GM21576 (cell line): ENCODE results near the gene VGLL3.
"Not testable (repeated sequence)": the region's sequence is repeated elsewhere in the genome, so short reads cannot be mapped to it uniquely, and the experiment has no call there.

Experiments used
- ATAC-seq: cut with Tn5 transposase; IDR thresholded peaks from one replicate; pipeline ENCODE4 v1.9.1; 2021; ENCODE audit warnings: mild to moderate bottlenecking, moderate library complexity; ENCODE audit not compliant: unreplicated experiment

Gene VGLL3, protein sequence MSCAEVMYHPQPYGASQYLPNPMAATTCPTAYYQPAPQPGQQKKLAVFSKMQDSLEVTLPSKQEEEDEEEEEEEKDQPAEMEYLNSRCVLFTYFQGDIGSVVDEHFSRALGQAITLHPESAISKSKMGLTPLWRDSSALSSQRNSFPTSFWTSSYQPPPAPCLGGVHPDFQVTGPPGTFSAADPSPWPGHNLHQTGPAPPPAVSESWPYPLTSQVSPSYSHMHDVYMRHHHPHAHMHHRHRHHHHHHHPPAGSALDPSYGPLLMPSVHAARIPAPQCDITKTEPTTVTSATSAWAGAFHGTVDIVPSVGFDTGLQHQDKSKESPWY

DNA sequence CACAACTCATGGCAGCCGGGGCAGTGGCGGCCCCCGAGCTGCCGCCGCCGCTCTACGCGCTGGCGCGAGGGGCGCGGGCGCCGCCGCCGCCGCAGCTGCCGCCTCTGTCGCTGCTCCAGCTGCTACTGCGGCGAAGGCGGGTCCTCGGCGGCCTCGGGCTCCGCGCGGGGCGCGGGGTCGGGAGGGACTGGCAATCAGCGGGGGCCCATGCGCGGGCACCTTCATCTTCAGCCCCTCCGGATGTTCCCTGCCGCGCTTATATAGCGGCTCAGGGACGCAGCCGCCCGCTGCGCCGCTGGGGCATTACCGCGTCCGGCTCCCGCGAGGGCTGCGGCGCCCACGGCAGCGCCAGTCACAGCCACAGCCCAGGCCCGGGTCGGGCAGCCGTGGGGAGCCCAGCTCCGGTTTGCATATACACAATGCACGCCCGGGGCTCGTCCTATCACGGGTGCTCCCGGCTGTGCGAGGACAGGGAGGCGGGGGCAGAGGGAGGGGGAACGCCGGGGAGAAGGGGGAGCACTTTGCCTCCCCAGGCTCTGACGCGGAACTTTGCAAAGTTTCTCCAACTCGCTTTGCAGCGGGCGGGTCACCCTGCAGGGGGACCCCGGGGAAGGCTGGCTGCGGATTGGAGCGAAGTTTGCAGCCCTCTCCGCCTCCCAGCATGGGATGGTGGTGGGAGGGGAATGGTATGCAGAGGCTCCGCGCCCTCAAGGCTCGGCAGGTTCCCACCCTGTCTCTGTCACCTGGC is at the start of gene VGLL3:
Gene VGLL3, minus strand, starts transcription at position 416 of the 748 bp plus-strand sequence. Its CDS starts 406 bp downstream, at position 10.
- no peak for ATAC-seq

DNA sequence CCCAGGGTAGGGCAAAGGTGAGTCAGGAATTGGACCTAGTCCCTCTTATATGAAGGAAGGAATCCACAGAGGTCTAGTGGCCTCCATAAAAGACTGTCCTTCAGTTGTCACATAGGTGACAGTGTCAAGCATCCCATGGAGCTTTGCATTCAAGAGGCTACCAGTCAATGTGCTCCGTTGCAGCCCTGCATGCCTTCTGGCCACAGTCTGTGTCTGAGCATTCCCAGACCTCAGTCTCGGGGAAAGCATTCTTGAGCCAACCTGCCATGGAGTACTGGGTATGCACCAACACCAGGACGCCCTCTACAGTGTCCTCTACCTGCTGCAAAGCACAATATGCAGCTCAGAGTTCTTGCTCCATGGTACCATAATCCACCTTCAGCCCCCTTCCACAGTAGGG is 46.7 kb upstream of the VGLL3 start:
- ATAC-seq = no peak

DNA sequence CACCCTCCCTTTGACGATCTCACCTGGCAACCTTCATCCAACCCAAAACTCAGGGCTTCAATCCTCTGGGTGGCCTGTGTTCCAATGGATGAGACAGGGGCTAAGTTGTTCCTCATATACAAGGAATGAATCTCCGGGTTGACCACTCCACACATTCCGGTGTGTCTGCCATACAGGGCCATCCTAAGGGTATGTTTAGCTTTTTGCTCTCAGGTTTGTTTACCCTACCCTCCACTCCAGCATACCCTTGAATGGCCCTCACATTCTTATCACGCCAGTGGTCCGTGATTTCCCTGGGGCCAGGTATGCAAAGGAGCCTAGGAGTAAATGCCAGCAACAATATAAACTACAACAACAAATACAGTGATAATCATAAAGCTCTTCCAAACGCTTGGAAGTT is 45.7 kb upstream of the VGLL3 start:
- no peak for ATAC-seq

DNA sequence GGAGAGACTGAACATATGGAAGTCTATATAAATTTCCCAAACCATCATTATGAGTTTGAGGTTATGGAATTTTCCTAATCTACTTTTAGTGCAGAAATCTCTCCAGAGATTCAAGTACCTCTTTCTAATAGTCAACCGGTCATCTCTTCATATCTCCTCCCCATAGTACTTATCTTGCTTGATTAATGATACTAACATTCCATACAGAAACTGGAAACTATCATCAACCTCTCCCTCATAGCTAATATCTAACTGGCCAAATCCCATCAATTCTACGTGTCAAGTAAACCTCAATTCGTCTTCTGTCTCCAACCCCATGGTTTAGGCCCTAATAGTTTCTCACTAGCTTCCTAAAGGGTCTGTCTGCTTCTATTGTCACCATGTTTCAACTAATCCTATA is 44.4 kb upstream of the VGLL3 start:
- ATAC-seq = no peak

- no peak for ATAC-seq
These were observed 42.3 kb upstream of the VGLL3 start for GRCh38 chr3:87033205-87033604.

DNA sequence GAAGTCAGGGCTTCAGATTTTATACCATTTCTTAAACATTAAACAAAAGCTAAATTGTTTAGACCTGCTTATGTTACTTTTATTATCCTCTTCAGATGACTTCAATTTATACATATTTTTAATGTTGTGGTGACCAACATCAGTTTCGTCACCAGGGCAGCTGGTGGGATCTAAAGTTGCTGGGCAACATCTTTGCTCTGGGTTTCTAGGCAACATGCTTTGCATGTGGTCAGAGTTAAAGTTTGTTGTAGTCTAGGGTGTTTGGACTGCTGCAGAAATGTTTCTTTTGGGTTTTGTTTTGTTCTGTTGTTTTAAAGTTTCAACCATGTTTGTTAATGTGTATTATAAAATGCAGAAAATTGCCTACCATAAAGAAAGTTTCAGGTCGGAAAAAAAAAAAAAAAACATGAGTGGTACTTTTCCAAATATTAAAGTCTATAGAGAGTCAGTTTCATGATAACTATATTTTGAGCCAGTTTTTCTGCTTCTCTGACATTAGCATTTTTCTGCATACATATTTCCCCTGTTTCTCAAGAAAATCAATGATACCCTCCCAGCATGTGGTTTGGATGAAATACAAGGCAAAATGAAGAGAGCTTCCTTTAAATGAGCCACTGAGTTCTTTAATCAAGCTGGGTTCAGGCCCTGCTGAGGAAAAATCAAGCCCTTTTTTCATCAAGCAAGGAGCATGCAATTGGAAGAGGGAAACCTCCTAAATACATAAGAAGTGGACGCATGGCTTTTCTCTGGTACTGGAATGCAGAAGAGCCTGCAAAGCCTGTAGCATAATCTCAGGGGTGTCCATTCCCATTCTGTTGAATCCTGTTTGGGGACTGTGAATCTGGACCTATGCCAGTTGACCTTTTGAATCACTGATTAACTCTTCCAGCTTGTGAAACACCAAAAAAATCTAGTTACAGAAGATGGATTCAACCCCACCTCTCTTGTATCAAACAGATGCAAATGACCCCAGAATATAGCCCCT is 35.0 kb upstream of the VGLL3 start:
- no peak for ATAC-seq

GRCh38 chr3:87017370-87017769 is 26.4 kb upstream of the VGLL3 start:
- not testable (repeated sequence) for ATAC-seq

DNA sequence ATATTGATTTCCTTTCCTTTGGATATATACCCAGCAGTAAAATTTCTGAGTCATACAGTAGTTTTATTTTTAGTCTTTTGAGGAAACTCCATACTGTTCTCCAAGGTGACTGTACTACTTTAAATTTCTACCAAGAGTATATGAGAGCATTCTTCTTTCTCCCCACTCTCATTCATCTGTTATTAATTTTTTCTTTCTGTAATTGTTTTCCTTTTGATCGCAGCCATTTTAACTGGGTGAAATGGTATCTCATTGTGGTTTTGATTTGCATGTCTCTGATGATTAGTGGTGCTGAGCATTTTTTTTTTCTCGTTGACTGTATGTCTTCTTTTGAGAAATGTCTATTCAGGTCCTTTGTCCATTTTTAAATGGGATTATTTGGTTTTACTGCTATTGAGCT is 18.3 kb upstream of the VGLL3 start:
- ATAC-seq = no peak

DNA sequence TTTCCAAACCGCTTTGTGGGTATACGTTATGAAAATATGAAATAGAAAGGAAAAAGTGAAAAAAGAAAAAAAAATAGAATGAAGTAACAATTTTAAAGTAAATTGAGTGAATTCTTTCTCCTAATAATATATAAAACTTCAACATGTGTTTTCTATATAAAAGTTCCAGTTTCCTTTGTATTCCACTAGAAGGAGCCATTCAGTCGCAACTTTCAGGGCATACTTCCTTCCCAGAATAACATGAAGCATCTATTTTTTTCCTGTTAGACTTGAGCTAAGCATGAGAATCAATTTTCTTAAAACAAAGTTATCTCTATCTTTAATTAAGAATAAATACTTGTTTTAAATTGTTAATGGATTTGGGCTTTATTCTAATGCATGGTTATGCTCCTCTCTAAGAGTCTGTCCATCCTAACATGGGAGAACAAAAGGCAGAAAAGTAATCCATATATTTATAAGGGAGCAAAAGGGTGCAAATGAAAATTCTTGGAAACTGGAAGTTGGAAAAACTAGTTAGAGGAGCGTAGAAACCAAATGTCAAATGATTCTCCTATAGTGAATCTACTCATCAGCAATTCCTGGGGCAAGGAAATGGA is 16.0 kb upstream of the VGLL3 start:
- ATAC-seq = no peak

DNA sequence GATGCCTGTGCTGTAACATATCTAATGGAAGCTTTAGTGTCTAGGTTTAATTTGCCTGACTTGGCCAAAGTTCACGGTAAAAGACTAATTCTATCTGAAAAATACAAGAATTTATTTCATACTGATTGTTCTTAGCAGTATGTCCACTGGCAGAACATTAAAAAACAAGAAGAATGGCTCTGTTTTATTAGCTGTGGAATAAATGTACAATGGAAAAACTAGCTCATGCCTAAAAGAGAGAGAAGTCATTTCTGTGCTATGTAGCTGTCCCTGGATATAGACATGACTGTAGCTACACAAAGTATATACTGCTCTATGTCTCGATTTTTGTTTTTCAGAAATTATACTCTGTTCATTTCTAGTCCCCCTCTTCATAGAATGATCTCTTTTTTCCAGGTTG is 13.9 kb upstream of the VGLL3 start:
- ATAC-seq = no peak

- ATAC-seq = no peak
These were observed 11.4 kb upstream of the VGLL3 start for GRCh38 chr3:87002346-87002745.

DNA sequence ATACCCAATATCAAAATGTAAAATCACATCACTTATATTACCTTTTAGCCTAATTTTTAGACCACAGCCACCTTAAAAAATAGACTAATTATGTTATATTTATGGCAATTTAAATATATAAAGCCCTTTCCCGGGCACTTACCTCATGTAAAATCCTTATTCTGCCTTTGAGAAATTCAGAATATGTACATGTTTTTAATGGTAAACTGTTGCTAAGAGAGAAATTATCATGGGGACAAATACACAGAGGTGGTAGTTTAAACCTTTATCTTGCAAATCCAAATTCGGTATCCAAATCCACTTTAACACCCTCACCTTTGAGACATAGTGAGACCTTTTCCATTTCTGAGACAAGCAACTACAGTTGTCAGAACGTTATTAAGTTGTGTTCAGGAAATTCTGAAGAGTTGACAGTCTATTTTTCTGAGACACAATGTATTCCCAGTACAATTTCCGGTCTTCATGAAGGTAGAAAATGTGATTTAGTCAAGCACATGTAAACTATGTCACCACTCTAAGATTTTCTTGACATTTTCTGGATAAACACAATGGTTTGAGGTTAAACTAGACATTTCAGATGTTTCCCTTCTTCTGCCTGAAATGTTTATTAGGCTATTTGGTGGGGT is 10.6 kb upstream of the VGLL3 start:
- no peak for ATAC-seq

- no peak for ATAC-seq
These were observed 10.0 kb upstream of the VGLL3 start for GRCh38 chr3:87000940-87001339.

GRCh38 chr3:86998569-86998968 is 7.6 kb upstream of the VGLL3 start:
- ATAC-seq = no peak

- no peak for ATAC-seq
These were observed 5.5 kb upstream of the VGLL3 start for GRCh38 chr3:86996261-86996955.

- ATAC-seq = no peak
These were observed 4.6 kb upstream of the VGLL3 start for GRCh38 chr3:86995537-86995936.

GRCh38 chr3:86993704-86994103 is 2.8 kb upstream of the VGLL3 start:
- no peak for ATAC-seq

DNA sequence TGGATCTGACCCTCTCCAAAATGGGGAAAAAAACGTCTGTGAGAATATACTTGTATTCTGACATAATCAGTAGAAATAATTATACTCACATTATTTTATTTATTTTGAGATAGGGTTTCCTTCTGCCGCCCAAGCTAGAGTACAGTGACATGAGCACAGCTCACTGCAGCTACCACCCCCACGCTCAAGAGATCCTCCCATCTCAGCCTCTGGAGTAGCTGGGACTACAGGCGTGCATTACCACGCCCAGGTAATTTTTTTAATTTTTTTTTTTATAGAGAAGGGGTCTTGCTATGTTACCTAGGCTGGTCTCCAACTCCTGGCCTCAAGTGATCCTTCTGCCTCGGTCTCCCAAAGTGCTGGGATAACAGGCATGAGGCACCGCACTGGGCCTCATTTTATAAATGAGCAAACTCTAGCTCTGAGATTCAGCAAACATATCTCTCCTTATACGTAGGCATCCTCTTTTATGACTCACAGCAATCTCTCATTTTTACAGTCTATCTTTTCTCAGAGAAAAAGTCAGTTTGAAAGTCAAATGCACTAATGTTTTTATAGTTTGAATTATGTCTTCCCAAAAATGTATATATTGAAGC is 989 bp upstream of the VGLL3 start:
- ATAC-seq = no peak

DNA sequence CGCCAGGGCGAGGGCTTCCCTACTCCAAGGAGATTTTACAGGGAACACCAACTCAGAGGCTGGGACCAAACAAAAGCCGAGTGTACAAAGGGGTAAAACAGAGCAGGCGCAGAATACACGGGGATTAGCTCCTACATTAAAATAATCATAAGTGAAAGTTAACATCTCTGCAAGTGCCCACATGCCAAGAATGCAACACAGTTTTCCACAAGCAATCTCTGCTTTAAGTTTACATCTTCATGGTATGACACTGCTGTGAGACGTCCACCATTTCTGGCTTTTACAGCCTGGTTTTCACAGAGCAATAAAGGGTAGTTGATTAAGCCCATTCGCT is 500 bp upstream of the VGLL3 start:
- ATAC-seq = no peak
